Caco-2 (cell line): ENCODE results near the gene OGDH. TPM values are rescaled to one million over a fixed set of nuclear protein-coding genes. Genes with fewer than 3 reads are reported as not detected.

Source experiments
- BruUV-seq: library from RNA; stranded (reverse); fragments of 400-500 nt; replicated peaks from 2 replicates; lab custom pipeline; 2021; lab: Mats Ljungman, UMichigan
- CTCF ChIA-PET: fragments of 300-600 bp; sonication (Branson Sonifier 250); formaldehyde crosslinking; loops from one replicate; lab custom pipeline; 2022; ENCODE audit warnings: antibody characterized with exemption; lab: Charles Lee
- POLR2A ChIA-PET: fragments of 300-600 bp; sonication (Branson Sonifier 250); formaldehyde crosslinking; loops from one replicate; lab custom pipeline; 2022; ENCODE audit warnings: antibody characterized with exemption; lab: Charles Lee
- DNase-seq, 2 experiments: peaks; one replicate each; pipeline versions ENCODE4 v3.0.0 to v3.0.0-alpha.2; 2020 to 2022
- H3K27me3 ChIP-seq: replicated peaks from 2 replicates; pipeline ENCODE4 v1.6.0; 2011; ENCODE audit warnings: low read length; ENCODE audit not compliant: control insufficient read depth, insufficient read depth
- H3K36me3 ChIP-seq: 2 replicates; pipeline ENCODE4 v1.5.1; 2011; ENCODE audit warnings: low read length; ENCODE audit not compliant: control insufficient read depth, insufficient read depth
- H3K4me1 ChIP-seq: fragments of 250-450 bp; sonication (Bioruptor Pico); 2 replicates; pipeline ENCODE4 v1.5.1; 2020; ENCODE audit warnings: mild to moderate bottlenecking
- H3K4me3 ChIP-seq: 2 replicates; pipeline ENCODE4 v1.5.1; 2011; ENCODE audit warnings: low read depth, mild to moderate bottlenecking, control low read depth, low read length
- H3K9me3 ChIP-seq: fragments of 250-450 bp; sonication (Bioruptor Pico); 2 replicates; pipeline ENCODE4 v1.5.1; 2020; ENCODE audit warnings: mild to moderate bottlenecking, moderate library complexity
- H3K27ac Mint-ChIP-seq: one replicate; pipeline ENCODE4 v1.8.0; 2022; ENCODE audit warnings: mixed read lengths; ENCODE audit not compliant: unreplicated experiment
- H3K27me3 Mint-ChIP-seq: one replicate; pipeline ENCODE4 v1.8.0; 2022; ENCODE audit warnings: mixed read lengths; ENCODE audit not compliant: insufficient read depth, unreplicated experiment
- H3K36me3 Mint-ChIP-seq: one replicate; pipeline ENCODE4 v1.8.0; 2022; ENCODE audit warnings: mild to moderate bottlenecking, mixed read lengths; ENCODE audit not compliant: insufficient read depth, unreplicated experiment
- H3K4me1 Mint-ChIP-seq: one replicate; pipeline ENCODE4 v1.8.0; 2022; ENCODE audit warnings: low read depth, mixed read lengths; ENCODE audit not compliant: unreplicated experiment
- H3K4me3 Mint-ChIP-seq: one replicate; pipeline ENCODE4 v1.8.0; 2022; ENCODE audit warnings: mild to moderate bottlenecking, moderate library complexity, mixed read lengths; ENCODE audit not compliant: unreplicated experiment
- H3K9me3 Mint-ChIP-seq: one replicate; pipeline ENCODE4 v1.8.0; 2022; ENCODE audit warnings: mixed read lengths; ENCODE audit not compliant: unreplicated experiment
- intact Hi-C: fragments of 100-400 bp; cut with micrococcal nuclease; formaldehyde crosslinking; loops from one replicate; pipeline ENCODE4 v1.10.0; 2022; ENCODE audit not compliant: unreplicated experiment
- total RNA-seq: library from RNA; stranded (reverse); gene quantifications from 2 replicates; pipeline ENCODE4 v1.2.3, GENCODE V29; 2022
- TF ChIP-seq, protein P1 (sequence below), 2 experiments: fragments of 200-600 bp in 1 of 2; IDR thresholded peaks; 1 replicate in 1 of 2; 2 replicates in 1 of 2; pipeline versions ENCODE4 v1.5.1 to v1.8.0; 2011 to 2022; ENCODE audit warnings: antibody characterized with exemption in 1 of 2, control low read depth in 1 of 2, inconsistent platforms in 1 of 2, low read depth in 1 of 2, low read length in 1 of 2, mild to moderate bottlenecking in 1 of 2, moderate library complexity in 1 of 2; ENCODE audit not compliant: insufficient read depth in 1 of 2, severe bottlenecking in 1 of 2, unreplicated experiment in 1 of 2

OGDH gene
- total RNA-seq, 1 experiment from 2014 or later: 62.1 TPM

DNA sequence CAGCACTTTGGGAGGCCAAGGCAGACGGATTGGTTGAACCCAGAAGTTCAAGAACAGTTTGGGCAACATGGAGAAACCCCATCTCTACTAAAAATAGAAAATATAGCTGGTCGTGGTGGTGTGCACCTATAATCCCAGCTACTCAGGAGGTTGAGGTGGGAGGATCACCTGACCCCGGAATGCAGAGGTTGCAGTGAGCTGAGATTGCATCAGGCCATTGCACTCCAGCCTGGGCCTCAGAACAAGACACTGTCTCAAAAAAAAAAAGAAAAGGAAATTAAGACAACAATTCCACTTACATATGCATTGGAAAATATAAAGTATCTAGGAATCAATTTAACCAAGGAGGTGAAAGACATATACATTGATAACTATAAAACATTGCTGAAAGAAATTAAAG lies 7.2 kb upstream of the OGDH start:
- no peak overlapping the region for H3K27ac Mint-ChIP-seq
- no peaks in the 10 kb centered on the region for H3K9me3 Mint-ChIP-seq
- no peaks in the 10 kb centered on the region for H3K27me3 ChIP-seq
- H3K4me3 Mint-ChIP-seq: no peak overlapping the region
- H3K4me1 ChIP-seq: no peaks in the 10 kb centered on the region
- H3K36me3 ChIP-seq: no peaks in the 10 kb centered on the region
- H3K4me1 Mint-ChIP-seq: no peaks in the 10 kb centered on the region
- ChIA-PET CTCF (no interaction called here), POLR2A (no interaction called here)
- intact Hi-C loops: no loop called here
- BruUV-seq: no TSS peak
- H3K4me3 ChIP-seq: no peak overlapping the region
- H3K36me3 Mint-ChIP-seq: no peaks in the 10 kb centered on the region
- no peaks in the 10 kb centered on the region for H3K9me3 ChIP-seq
- DNase-seq: no peak
- TF ChIP-seq, protein P1, sequence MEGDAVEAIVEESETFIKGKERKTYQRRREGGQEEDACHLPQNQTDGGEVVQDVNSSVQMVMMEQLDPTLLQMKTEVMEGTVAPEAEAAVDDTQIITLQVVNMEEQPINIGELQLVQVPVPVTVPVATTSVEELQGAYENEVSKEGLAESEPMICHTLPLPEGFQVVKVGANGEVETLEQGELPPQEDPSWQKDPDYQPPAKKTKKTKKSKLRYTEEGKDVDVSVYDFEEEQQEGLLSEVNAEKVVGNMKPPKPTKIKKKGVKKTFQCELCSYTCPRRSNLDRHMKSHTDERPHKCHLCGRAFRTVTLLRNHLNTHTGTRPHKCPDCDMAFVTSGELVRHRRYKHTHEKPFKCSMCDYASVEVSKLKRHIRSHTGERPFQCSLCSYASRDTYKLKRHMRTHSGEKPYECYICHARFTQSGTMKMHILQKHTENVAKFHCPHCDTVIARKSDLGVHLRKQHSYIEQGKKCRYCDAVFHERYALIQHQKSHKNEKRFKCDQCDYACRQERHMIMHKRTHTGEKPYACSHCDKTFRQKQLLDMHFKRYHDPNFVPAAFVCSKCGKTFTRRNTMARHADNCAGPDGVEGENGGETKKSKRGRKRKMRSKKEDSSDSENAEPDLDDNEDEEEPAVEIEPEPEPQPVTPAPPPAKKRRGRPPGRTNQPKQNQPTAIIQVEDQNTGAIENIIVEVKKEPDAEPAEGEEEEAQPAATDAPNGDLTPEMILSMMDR (IDR thresholded peaks at IDR 0.05; ENCODE audit: insufficient read depth in 1 of 2, low read depth in 1 of 2, low read length in 1 of 2, severe bottlenecking in 1 of 2, unreplicated experiment in 1 of 2): no peak
- H3K27me3 Mint-ChIP-seq: no peaks in the 10 kb centered on the region

DNA sequence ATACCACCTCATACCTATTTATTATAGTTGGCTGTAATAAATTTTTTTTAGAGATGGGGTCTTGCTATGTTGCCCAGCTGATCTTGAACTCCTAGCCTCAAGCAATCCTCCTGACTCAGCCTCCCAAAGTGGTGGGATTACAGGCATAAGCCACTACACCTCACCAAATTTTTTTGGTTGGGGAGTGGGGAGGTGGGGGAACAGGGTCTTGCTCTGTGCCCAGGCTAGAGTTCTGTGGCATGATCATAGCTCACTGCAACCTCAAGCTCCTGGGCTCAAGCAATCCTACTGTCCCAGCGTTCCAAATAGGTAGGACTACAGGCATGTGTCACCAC lies 3.9 kb upstream of the OGDH start:
- Mint-ChIP-seq H3K9me3 (no peaks in the 10 kb centered on the region), H3K4me3 (no peak overlapping the region), H3K27ac (no peak overlapping the region), H3K36me3 (peaks cover 22% of the 10 kb centered on the region), H3K4me1 (peaks cover 13% of the 10 kb centered on the region), H3K27me3 (no peaks in the 10 kb centered on the region)
- Histone ChIP-seq H3K9me3 (no peaks in the 10 kb centered on the region), H3K4me3 (no peak overlapping the region), H3K4me1 (0 out of 2 replicates have a peak, but pooled peaks cover 2% of the 10 kb centered on the region), H3K27me3 (no peaks in the 10 kb centered on the region), H3K36me3 (no peaks in the 10 kb centered on the region)
- no peak for DNase-seq
- intact Hi-C loops: no loop called here
- no TSS peak for BruUV-seq
- POLR2A ChIA-PET: no interaction called here
- TF ChIP-seq, protein P1 (IDR thresholded peaks at IDR 0.05; ENCODE audit: insufficient read depth in 1 of 2, low read depth in 1 of 2, low read length in 1 of 2, severe bottlenecking in 1 of 2, unreplicated experiment in 1 of 2): no peak
- CTCF ChIA-PET: no interaction called here

DNA sequence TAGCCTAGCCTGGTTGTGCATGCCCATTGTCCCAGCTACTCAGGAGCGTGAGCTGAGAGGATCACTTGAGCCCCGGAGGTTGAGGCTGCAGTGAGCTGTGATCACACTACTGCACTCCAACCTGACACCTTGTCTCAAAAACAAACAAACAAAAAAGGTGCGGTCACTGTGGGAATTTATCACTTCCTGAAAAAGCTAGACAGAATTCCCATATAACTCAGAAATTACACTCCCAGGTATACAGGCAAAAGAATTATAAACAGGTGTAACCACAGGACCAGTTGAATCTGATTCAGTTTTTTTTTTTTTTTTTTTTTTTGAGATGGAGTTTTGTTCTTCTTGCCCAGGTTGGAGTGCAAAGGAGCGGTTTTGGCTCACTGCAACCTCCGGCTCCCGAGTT lies 3.2 kb upstream of the OGDH start:
- no peak for DNase-seq
- Histone ChIP-seq H3K36me3 (no peaks in the 10 kb centered on the region), H3K4me3 (no peak overlapping the region), H3K27me3 (no peaks in the 10 kb centered on the region), H3K4me1 (0 out of 2 replicates have a peak, but pooled peaks cover 7% of the 10 kb centered on the region), H3K9me3 (no peaks in the 10 kb centered on the region)
- POLR2A ChIA-PET: no interaction called here
- BruUV-seq: no TSS peak
- TF ChIP-seq, protein P1 (IDR thresholded peaks at IDR 0.05; ENCODE audit: insufficient read depth in 1 of 2, low read depth in 1 of 2, low read length in 1 of 2, severe bottlenecking in 1 of 2, unreplicated experiment in 1 of 2): no peak
- Mint-ChIP-seq H3K4me1 (peaks cover 13% of the 10 kb centered on the region), H3K27me3 (no peaks in the 10 kb centered on the region), H3K4me3 (no peak overlapping the region), H3K36me3 (peaks cover 24% of the 10 kb centered on the region), H3K27ac (no peak overlapping the region), H3K9me3 (no peaks in the 10 kb centered on the region)
- CTCF ChIA-PET: no interaction called here
- intact Hi-C loops: no loop called here
